Upper lobe of left lung (tissue), 6 donors: Measurements from ENCODE around the gene AQP12B. TPM values are rescaled to one million over a fixed set of nuclear protein-coding genes. Genes with fewer than 3 reads are reported as not detected.
A peak's percentile ranks its signal among the peaks of the same experiment; 100 is the strongest.
"Not testable (repeated sequence)": the region's sequence is repeated elsewhere in the genome, so short reads cannot be mapped to it uniquely, and the experiment has no call there.

Experiments used
- ATAC-seq, 2 donors: fragments of 200-7000 bp; cut with Tn5 transposase; one replicate each; pipeline ENCODE4 v1.9.1; 2022; ENCODE audit warnings: mild to moderate bottlenecking in 2 of 2, moderate library complexity in 2 of 2; ENCODE audit not compliant: low FRiP score in 2 of 2
- DNase-seq, 2 donors: peaks; one replicate each; pipeline ENCODE4 v3.0.0-alpha.2; 2019 to 2020
- H3K27ac ChIP-seq, 4 donors: fragments of 200-600 bp; sonication (generic); one replicate each; pipeline ENCODE4 v1.5.1; 2016 to 2019
- H3K27me3 ChIP-seq, 4 donors: fragments of 200-600 bp; sonication (generic); one replicate each; pipeline ENCODE4 v1.5.1; 2017 to 2019
- H3K36me3 ChIP-seq, 4 donors: fragments of 200-600 bp; sonication (generic); one replicate each; pipeline ENCODE4 v1.5.1; 2016 to 2019
- H3K4me1 ChIP-seq, 4 donors: fragments of 200-600 bp; sonication (generic); one replicate each; pipeline ENCODE4 v1.5.1; 2018 to 2019
- H3K4me3 ChIP-seq, 4 donors: fragments of 200-600 bp; sonication (generic); one replicate each; pipeline ENCODE4 v1.5.1; 2017 to 2019; ENCODE audit warnings: mild to moderate bottlenecking in 2 of 4, moderate library complexity in 1 of 4
- H3K9me3 ChIP-seq, 4 donors: fragments of 200-600 bp; sonication (generic); one replicate each; pipeline ENCODE4 v1.5.1; 2018 to 2019
- EP300 ChIP-seq, 4 donors: sonication (generic); formaldehyde crosslinking; IDR thresholded peaks; one replicate each; pipeline ENCODE4 v1.5.1; 2017; ENCODE audit warnings: antibody characterized with exemption in 4 of 4, control low read depth in 2 of 4
- POLR2A ChIP-seq, 4 donors: fragments of 450-650 bp; IDR thresholded peaks; one replicate each; pipeline ENCODE4 v1.5.1; 2016 to 2017; ENCODE audit warnings: antibody characterized with exemption in 4 of 4, mild to moderate bottlenecking in 2 of 4
- POLR2AphosphoS5 ChIP-seq, 2 donors: sonication (generic); formaldehyde crosslinking; IDR thresholded peaks; one replicate each; pipeline ENCODE4 v1.5.1; 2017; ENCODE audit warnings: antibody characterized with exemption in 2 of 2
- WGBS, 2 donors: methylation state at CpG; one replicate each; pipeline ENCODE4 v1.1.5; 2017 to 2018; 5-methylcytosine and 5-hydroxymethylcytosine counted together
- total RNA-seq, 6 donors: library from RNA; depleted of rRNA in 4 of 6; stranded (reverse); fragments of >200 nt in 4 of 6; gene quantifications; one replicate each; pipeline versions ENCODE4 v1.1.0 to v1.2.1, GENCODE V29; 2016 to 2021
- TF ChIP-seq, protein P1 (sequence below), 6 experiments: fragments of 450-650 bp in 4 of 6; fragments of 200-600 bp in 2 of 6; sonication (generic) in 2 of 6; IDR thresholded peaks; one replicate each; pipeline ENCODE4 v1.5.1; 2016 to 2019; ENCODE audit warnings: antibody characterized with exemption in 6 of 6
- donor health status: DM: no; HTN: no; CAD: no; lungs with moderate emphysema.
- donor health status: DM: no; HTN: yes; CAD: no; lungs with severe emphysema.

The AQP12B gene, protein sequence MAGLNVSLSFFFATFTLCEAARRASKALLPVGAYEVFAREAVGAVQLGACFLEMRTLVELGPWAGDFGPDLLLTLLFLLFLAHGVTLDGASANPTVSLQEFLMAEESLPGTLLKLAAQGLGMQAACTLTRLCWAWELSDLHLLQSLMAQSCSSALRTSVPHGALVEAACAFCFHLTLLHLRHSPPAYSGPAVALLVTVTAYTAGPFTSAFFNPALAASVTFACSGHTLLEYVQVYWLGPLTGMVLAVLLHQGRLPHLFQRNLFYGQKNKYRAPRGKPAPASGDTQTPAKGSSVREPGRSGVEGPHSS
- total RNA-seq, result not detected

DNA sequence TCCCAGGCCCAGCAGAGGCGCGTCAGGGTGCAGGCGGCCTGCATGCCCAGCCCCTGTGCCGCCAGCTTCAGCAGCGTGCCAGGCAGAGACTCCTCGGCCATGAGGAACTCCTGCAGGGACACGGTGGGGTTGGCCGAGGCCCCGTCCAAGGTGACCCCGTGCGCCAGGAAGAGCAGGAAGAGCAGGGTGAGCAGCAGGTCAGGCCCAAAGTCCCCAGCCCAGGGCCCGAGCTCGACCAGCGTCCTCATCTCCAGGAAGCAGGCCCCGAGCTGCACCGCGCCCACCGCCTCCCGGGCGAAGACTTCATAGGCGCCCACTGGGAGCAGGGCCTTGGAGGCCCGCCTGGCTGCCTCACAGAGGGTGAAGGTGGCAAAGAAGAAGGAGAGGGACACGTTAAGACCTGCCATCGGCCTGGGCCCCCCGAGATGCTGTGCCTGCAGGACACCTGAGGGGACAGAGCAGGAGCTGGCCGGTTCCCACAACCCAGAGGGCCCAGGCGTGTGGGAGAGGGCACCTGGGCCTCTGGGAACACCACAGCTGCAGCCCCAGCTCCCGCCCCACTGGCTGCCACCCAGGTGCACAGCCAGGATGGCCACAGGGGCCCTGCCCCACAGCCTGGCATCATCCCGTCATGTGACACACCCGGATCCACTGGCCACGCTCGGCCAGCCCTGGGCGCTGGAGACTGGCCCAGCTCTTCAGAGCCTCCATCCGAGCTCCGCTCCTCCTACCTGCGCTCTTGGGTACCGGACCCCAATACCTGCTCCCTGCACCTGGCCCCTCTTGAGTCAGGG lies at the start of gene AQP12B:
Gene AQP12B, minus strand, starts transcription at position 455 of the 794 bp plus-strand sequence. Its CDS starts 48 bp downstream, at position 407.
- not testable (repeated sequence) for H3K27me3 ChIP-seq, H3K4me1 ChIP-seq, H3K36me3 ChIP-seq, H3K27ac ChIP-seq, H3K9me3 ChIP-seq, H3K4me3 ChIP-seq
- peak in 1 of 2 donors; percentile 80 for DNase-seq
- WGBS, 2 donors, result 92 to 96% methylated on average over 13 to 16 of the region's 37 CpGs
- peak in 1 of 2 donors; percentile 7 for ATAC-seq

DNA sequence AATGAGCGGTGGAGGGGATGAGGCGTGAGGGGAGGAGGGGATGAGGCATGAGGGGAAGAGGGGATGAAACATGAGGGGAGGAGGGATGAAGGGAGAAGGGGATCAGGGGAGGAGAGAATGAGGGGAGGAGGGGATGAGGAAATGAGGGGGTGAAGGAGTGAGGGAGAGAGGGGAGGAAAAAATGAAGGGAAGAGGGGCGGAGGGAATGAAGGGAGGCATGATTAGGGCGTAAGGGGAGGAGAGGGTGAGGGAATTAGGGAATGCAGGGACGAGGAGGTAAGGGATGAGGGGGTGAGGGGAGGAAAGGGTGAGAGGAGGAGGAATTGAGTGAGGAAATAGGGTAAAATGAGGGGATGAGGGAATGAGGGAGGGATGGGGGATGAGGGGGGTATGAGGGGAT lies 49.5 kb upstream of the AQP12B start:
- WGBS, 2 donors, result 80 to 81% methylated on average over 3 to 5 of the region's 5 CpGs
- no peaks in the 10 kb centered on the region for H3K9me3 ChIP-seq
- H3K4me3 ChIP-seq, result no peak overlapping the region

DNA sequence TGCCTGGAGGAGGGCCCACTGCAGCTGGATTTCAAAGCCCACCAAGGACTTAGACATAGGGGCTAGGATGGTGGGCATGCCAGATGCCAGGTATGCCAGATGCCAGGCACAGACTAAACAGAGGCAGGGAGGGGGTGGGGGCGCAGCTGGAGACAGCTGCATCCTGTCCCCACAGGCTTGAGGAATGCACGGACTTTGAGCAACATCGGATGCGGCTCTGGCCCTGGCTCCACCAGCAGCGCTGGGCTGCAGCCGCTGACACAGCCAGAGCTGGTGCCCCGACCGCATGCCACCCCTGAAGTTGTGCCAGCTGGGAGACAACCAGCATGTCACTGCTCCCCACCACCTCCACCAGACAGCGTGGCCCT lies 48.5 kb upstream of the AQP12B start:
- H3K27me3 ChIP-seq, result no peaks in the 10 kb centered on the region
- H3K27ac ChIP-seq, result peak overlapping the region in 2 of 4 donors; percentile 12 to 64
- DNase-seq, result peak in 1 of 2 donors; percentile 72
- H3K9me3 ChIP-seq, result no peaks in the 10 kb centered on the region
- no peaks in the 10 kb centered on the region for H3K36me3 ChIP-seq
- no peak for ATAC-seq
- TF ChIP-seq POLR2AphosphoS5 (IDR thresholded peaks at IDR 0.05) (no peak), POLR2A (IDR thresholded peaks at IDR 0.05) (no peak), EP300 (IDR thresholded peaks at IDR 0.05) (no peak)
- TF ChIP-seq, protein P1, sequence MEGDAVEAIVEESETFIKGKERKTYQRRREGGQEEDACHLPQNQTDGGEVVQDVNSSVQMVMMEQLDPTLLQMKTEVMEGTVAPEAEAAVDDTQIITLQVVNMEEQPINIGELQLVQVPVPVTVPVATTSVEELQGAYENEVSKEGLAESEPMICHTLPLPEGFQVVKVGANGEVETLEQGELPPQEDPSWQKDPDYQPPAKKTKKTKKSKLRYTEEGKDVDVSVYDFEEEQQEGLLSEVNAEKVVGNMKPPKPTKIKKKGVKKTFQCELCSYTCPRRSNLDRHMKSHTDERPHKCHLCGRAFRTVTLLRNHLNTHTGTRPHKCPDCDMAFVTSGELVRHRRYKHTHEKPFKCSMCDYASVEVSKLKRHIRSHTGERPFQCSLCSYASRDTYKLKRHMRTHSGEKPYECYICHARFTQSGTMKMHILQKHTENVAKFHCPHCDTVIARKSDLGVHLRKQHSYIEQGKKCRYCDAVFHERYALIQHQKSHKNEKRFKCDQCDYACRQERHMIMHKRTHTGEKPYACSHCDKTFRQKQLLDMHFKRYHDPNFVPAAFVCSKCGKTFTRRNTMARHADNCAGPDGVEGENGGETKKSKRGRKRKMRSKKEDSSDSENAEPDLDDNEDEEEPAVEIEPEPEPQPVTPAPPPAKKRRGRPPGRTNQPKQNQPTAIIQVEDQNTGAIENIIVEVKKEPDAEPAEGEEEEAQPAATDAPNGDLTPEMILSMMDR (IDR thresholded peaks at IDR 0.05), result no peak
- H3K4me1 ChIP-seq, result peaks cover 0 to 4% (median 0%) of the 10 kb centered on the region in 4 donors
- 50 to 62% methylated on average over 1 to 5 of the region's 9 CpGs for WGBS, 2 donors
- no peak overlapping the region for H3K4me3 ChIP-seq

More for the DNA sequence above, 49.5 kb upstream of the AQP12B start:
- Histone ChIP-seq H3K36me3 (no peaks in the 10 kb centered on the region), H3K4me1 (peaks cover 0 to 4% (median 0%) of the 10 kb centered on the region in 4 donors), H3K27me3 (no peaks in the 10 kb centered on the region), H3K27ac (no peak overlapping the region)
- DNase-seq, result no peak
- ATAC-seq, result no peak
- no peak for TF ChIP-seq POLR2A (IDR thresholded peaks at IDR 0.05)
- TF ChIP-seq, protein P1 (IDR thresholded peaks at IDR 0.05), result no peak
- TF ChIP-seq POLR2AphosphoS5 (IDR thresholded peaks at IDR 0.05), result no peak
- no peak for TF ChIP-seq EP300 (IDR thresholded peaks at IDR 0.05)

DNA sequence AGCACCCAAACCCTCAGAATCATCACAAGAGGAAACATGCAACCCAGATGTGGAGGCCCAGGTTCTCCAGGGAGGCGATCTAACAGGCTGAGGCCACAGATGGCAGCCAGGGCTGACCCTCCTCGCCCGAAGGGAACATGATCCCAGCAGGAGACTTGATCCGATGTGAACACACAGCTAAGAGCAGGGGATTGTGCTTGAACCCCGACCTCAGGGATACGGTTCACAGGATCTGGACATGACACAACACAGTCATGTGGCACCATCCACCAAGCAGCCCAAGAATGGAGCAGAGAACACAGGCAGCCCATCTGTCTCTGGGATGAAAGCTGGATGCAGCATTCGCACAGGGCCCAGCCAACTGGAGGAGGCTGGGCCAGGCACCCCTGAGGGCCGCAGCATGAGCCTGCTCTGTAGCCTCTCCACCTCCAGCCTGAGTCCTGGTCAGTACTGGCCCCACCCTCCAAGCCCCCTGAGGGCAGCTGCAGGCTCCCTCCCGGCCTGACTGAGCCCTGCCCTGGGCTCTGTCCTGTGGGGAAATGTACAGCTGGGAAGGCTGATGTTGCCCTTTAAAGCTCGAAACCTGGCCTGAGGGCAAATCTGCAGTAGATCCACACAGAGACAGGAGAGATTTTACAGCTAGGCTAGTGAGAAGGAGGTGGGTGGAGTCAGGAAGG lies 48.0 kb upstream of the AQP12B start:
- peak overlapping the region in 1 of 4 donors; percentile 48 for H3K27ac ChIP-seq
- peak in 1 of 2 donors; percentile 52 for DNase-seq

More for the DNA sequence above, 48.0 kb upstream of the AQP12B start:
- H3K4me1 ChIP-seq, result peaks cover 0 to 4% (median 0%) of the 10 kb centered on the region in 4 donors
- WGBS, 2 donors, result 70 to 82% methylated on average over 1 to 9 of the region's 10 CpGs
- TF ChIP-seq, protein P1 (IDR thresholded peaks at IDR 0.05), result no peak
- no peak for TF ChIP-seq POLR2A (IDR thresholded peaks at IDR 0.05)
- TF ChIP-seq POLR2AphosphoS5 (IDR thresholded peaks at IDR 0.05), result no peak
- no peak for TF ChIP-seq EP300 (IDR thresholded peaks at IDR 0.05)
- ATAC-seq, result no peak
- H3K9me3 ChIP-seq, result no peaks in the 10 kb centered on the region
- no peak overlapping the region for H3K4me3 ChIP-seq
- no peaks in the 10 kb centered on the region for H3K27me3 ChIP-seq
- H3K36me3 ChIP-seq, result no peaks in the 10 kb centered on the region
